GM12872 (cell line): ENCODE results near the gene SIGLEC1.

Experiments
- CTCF ChIP-seq: IDR thresholded peaks from 3 replicates; pipeline ENCODE4 v1.5.1; 2011; ENCODE audit warnings: low read depth, mild to moderate bottlenecking, low read length, moderate library complexity; ENCODE audit not compliant: insufficient read depth

SIGLEC1 gene

GRCh38 chr20:3667434-3668037, 44.9 kb downstream of the SIGLEC1 start:
- TF ChIP-seq CTCF: no peak

DNA sequence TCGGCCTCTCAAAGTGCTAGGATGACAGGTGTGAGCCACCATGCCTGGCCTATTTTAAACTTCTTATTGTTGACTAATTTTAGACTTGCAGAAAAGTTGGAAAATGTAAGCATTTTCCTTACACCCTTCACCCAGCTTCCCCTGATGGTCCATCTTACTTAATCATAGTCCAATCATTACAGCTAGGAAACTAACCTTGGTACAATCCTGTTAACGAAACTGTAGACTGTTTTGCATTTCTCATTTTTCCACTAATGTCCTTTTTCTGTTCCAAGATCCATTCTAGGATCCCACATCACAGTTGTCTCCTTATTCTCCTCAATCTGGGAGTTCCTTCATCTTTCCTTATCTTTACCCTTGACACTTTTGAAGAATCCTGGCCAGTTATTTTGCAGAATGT, 48.5 kb downstream of the SIGLEC1 start:
- no peak for TF ChIP-seq CTCF

GRCh38 chr20:3663031-3663701, 49.2 kb downstream of the SIGLEC1 start, which contains the start of gene GFRA4:
Gene GFRA4, minus strand, starts transcription at chr20:3663399. Its CDS starts 0 bp downstream, at chr20:3663399.
- TF ChIP-seq CTCF: no peak
